Spleen (tissue), 7 donors: ENCODE results near the gene LCLAT1.

Source experiments
- POLR2A ChIP-seq, 3 donors: fragments of 450-650 bp; IDR thresholded peaks; one replicate each; pipeline ENCODE4 v1.5.1; 2017; ENCODE audit warnings: antibody characterized with exemption in 3 of 3, mild to moderate bottlenecking in 1 of 3
- POLR2AphosphoS5 ChIP-seq, 3 donors: sonication (generic); formaldehyde crosslinking; IDR thresholded peaks; one replicate each; pipeline ENCODE4 v1.5.1; 2017; ENCODE audit warnings: antibody characterized with exemption in 3 of 3
- TF ChIP-seq, protein P1 (sequence below), 11 experiments: fragments of 200-600 bp in 7 of 11; fragments of 450-650 bp in 4 of 11; sonication (generic) in 4 of 11; IDR thresholded peaks in 8 of 11; conservative IDR thresholded peaks in 3 of 11; 1 replicate in 7 of 11; 2 replicates in 4 of 11; pipeline versions ENCODE4 v1.4.0 to v1.8.0; 2016 to 2021; ENCODE audit warnings: antibody characterized with exemption in 11 of 11, inconsistent platforms in 4 of 11, mild to moderate bottlenecking in 1 of 11
- donor health status: DM: no; HTN: no; CAD: no; lungs with moderate emphysema.
- donor health status: DM: no; HTN: no; CAD: no.
- donor health status: DM: no; HTN: no; CAD: no.

DNA sequence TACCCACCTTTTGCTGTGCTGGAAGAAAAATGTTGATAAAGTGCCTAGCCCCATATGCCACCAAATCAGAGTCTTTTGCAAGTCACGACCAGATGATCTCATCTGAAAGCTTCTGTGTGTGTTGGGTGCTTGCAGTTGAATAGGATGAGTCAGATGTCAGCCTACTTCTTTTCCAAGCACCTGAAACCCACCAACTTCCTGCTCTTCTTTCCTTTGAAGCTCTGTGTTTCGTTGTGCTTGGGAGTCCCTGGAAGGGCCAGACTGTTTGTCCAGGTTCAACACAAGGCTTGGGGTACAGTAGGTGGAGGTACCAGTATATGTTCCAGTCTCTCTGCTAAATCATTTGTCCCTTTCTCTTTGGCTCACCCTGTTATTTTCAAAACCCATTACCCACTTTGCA, 36.8 kb upstream of the LCLAT1 start:
- TF ChIP-seq, protein P1, sequence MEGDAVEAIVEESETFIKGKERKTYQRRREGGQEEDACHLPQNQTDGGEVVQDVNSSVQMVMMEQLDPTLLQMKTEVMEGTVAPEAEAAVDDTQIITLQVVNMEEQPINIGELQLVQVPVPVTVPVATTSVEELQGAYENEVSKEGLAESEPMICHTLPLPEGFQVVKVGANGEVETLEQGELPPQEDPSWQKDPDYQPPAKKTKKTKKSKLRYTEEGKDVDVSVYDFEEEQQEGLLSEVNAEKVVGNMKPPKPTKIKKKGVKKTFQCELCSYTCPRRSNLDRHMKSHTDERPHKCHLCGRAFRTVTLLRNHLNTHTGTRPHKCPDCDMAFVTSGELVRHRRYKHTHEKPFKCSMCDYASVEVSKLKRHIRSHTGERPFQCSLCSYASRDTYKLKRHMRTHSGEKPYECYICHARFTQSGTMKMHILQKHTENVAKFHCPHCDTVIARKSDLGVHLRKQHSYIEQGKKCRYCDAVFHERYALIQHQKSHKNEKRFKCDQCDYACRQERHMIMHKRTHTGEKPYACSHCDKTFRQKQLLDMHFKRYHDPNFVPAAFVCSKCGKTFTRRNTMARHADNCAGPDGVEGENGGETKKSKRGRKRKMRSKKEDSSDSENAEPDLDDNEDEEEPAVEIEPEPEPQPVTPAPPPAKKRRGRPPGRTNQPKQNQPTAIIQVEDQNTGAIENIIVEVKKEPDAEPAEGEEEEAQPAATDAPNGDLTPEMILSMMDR (IDR thresholded peaks at IDR 0.05 in 8 of 11, conservative IDR thresholded peaks at IDR 0.05 in 3 of 11) = no peak
- no peak for TF ChIP-seq POLR2A (IDR thresholded peaks at IDR 0.05)
- TF ChIP-seq POLR2AphosphoS5 (IDR thresholded peaks at IDR 0.05) = no peak
